Measurements from ENCODE around the gene MYL3.

The MYL3 gene

GRCh38 chr3:46881596-46882376 lies 18.5 kb upstream of the MYL3 start:
- no peak overlapping the region for H3K27ac ChIP-seq (ENCODE audit: low read length)
- peaks cover 24% of the 10 kb centered on the region for H3K27me3 ChIP-seq (ENCODE audit: low read depth, low read length)
- peak overlapping the region in 1 of 2 donors; percentile 72 for H3K4me3 ChIP-seq (ENCODE audit: low read depth in 1 of 2, low read length in 2 of 2)
- no peaks in the 10 kb centered on the region for H3K9me3 ChIP-seq (ENCODE audit: control insufficient read depth in 1 of 2, low read length in 2 of 2)
- H3K4me1 ChIP-seq (ENCODE audit: control insufficient read depth in 1 of 2, insufficient read depth in 2 of 2, low read length in 2 of 2) = peaks cover 0 to 11% of the 10 kb centered on the region in 2 donors
- H3K36me3 ChIP-seq (ENCODE audit: control insufficient read depth in 1 of 2, insufficient read depth in 2 of 2, low read length in 2 of 2) = no peaks in the 10 kb centered on the region

- H3K9me3 ChIP-seq (ENCODE audit: control insufficient read depth in 1 of 2, low read length in 2 of 2) = no peaks in the 10 kb centered on the region
- H3K4me1 ChIP-seq (ENCODE audit: control insufficient read depth in 1 of 2, insufficient read depth in 2 of 2, low read length in 2 of 2) = peaks cover 0 to 11% of the 10 kb centered on the region in 2 donors
- H3K4me3 ChIP-seq (ENCODE audit: low read depth in 1 of 2, low read length in 2 of 2) = peak overlapping the region in 1 of 2 donors; percentile 72
- H3K27me3 ChIP-seq (ENCODE audit: low read depth, low read length) = peaks cover 24% of the 10 kb centered on the region
- H3K36me3 ChIP-seq (ENCODE audit: control insufficient read depth in 1 of 2, insufficient read depth in 2 of 2, low read length in 2 of 2) = no peaks in the 10 kb centered on the region
- H3K27ac ChIP-seq (ENCODE audit: low read length) = no peak overlapping the region
These were observed 17.8 kb upstream of the MYL3 start for GRCh38 chr3:46880884-46881595.

- no peak overlapping the region for H3K4me3 ChIP-seq (ENCODE audit: low read depth in 1 of 2, low read length in 2 of 2)
- no peak overlapping the region for H3K27ac ChIP-seq (ENCODE audit: low read length)
- H3K4me1 ChIP-seq (ENCODE audit: control insufficient read depth in 1 of 2, insufficient read depth in 2 of 2, low read length in 2 of 2) = peaks cover 0 to 19% of the 10 kb centered on the region in 2 donors
- H3K9me3 ChIP-seq (ENCODE audit: control insufficient read depth in 1 of 2, low read length in 2 of 2) = no peaks in the 10 kb centered on the region
- H3K27me3 ChIP-seq (ENCODE audit: low read depth, low read length) = peaks cover 12% of the 10 kb centered on the region
- no peaks in the 10 kb centered on the region for H3K36me3 ChIP-seq (ENCODE audit: control insufficient read depth in 1 of 2, insufficient read depth in 2 of 2, low read length in 2 of 2)
These were observed 15.7 kb upstream of the MYL3 start for GRCh38 chr3:46878781-46879436.

- Histone ChIP-seq H3K4me3 (ENCODE audit: low read depth in 1 of 2, low read length in 2 of 2) (no peak within 1 kb of the TSS), H3K36me3 (ENCODE audit: control insufficient read depth in 1 of 2, insufficient read depth in 2 of 2, low read length in 2 of 2) (no peaks in the 10 kb centered on the region), H3K4me1 (ENCODE audit: control insufficient read depth in 1 of 2, insufficient read depth in 2 of 2, low read length in 2 of 2) (peaks cover 0 to 24% of the 10 kb centered on the region in 2 donors), H3K27ac (ENCODE audit: low read length) (no peak within 1 kb of the TSS), H3K27me3 (ENCODE audit: low read depth, low read length) (peaks cover 7% of the 10 kb centered on the region), H3K9me3 (ENCODE audit: control insufficient read depth in 1 of 2, low read length in 2 of 2) (no peaks in the 10 kb centered on the region)
These were observed 14.3 kb upstream of the MYL3 start, which contains the start of gene PTH1R for GRCh38 chr3:46877406-46878125. PTH1R (plus strand) TSS chr3:46877721; CDS start chr3:46883560, 5,839 bp downstream.

- Histone ChIP-seq H3K36me3 (ENCODE audit: control insufficient read depth in 1 of 2, insufficient read depth in 2 of 2, low read length in 2 of 2) (no peaks in the 10 kb centered on the region), H3K27ac (ENCODE audit: low read length) (no peak overlapping the region), H3K27me3 (ENCODE audit: low read depth, low read length) (peaks cover 7% of the 10 kb centered on the region), H3K4me3 (ENCODE audit: low read depth in 1 of 2, low read length in 2 of 2) (no peak overlapping the region), H3K9me3 (ENCODE audit: control insufficient read depth in 1 of 2, low read length in 2 of 2) (no peaks in the 10 kb centered on the region), H3K4me1 (ENCODE audit: control insufficient read depth in 1 of 2, insufficient read depth in 2 of 2, low read length in 2 of 2) (peaks cover 0 to 20% of the 10 kb centered on the region in 2 donors)
These were observed 13.4 kb upstream of the MYL3 start for GRCh38 chr3:46876313-46877300.

GRCh38 chr3:46875560-46875959 lies 12.3 kb upstream of the MYL3 start:
- Histone ChIP-seq H3K27me3 (ENCODE audit: low read depth, low read length) (peaks cover under 1% of the 10 kb centered on the region), H3K4me1 (ENCODE audit: control insufficient read depth in 1 of 2, insufficient read depth in 2 of 2, low read length in 2 of 2) (peaks cover 0 to 16% of the 10 kb centered on the region in 2 donors), H3K36me3 (ENCODE audit: control insufficient read depth in 1 of 2, insufficient read depth in 2 of 2, low read length in 2 of 2) (no peaks in the 10 kb centered on the region), H3K9me3 (ENCODE audit: control insufficient read depth in 1 of 2, low read length in 2 of 2) (no peaks in the 10 kb centered on the region), H3K27ac (ENCODE audit: low read length) (no peak overlapping the region), H3K4me3 (ENCODE audit: low read depth in 1 of 2, low read length in 2 of 2) (no peak overlapping the region)

GRCh38 chr3:46874430-46874829 lies 11.2 kb upstream of the MYL3 start:
- Histone ChIP-seq H3K9me3 (ENCODE audit: control insufficient read depth in 1 of 2, low read length in 2 of 2) (no peaks in the 10 kb centered on the region), H3K4me1 (ENCODE audit: control insufficient read depth in 1 of 2, insufficient read depth in 2 of 2, low read length in 2 of 2) (peaks cover 0 to 16% of the 10 kb centered on the region in 2 donors), H3K27me3 (ENCODE audit: low read depth, low read length) (no peaks in the 10 kb centered on the region), H3K4me3 (ENCODE audit: low read depth in 1 of 2, low read length in 2 of 2) (no peak overlapping the region), H3K36me3 (ENCODE audit: control insufficient read depth in 1 of 2, insufficient read depth in 2 of 2, low read length in 2 of 2) (no peaks in the 10 kb centered on the region), H3K27ac (ENCODE audit: low read length) (no peak overlapping the region)

- Histone ChIP-seq H3K27ac (ENCODE audit: low read length) (no peak overlapping the region), H3K4me1 (ENCODE audit: control insufficient read depth in 1 of 2, insufficient read depth in 2 of 2, low read length in 2 of 2) (peaks cover 0 to 16% of the 10 kb centered on the region in 2 donors)
These were observed 10.3 kb upstream of the MYL3 start for GRCh38 chr3:46873521-46873920.

GRCh38 chr3:46871222-46871621 lies 8.0 kb upstream of the MYL3 start:
- H3K27me3 ChIP-seq (ENCODE audit: low read depth, low read length) = no peaks in the 10 kb centered on the region
- no peaks in the 10 kb centered on the region for H3K36me3 ChIP-seq (ENCODE audit: control insufficient read depth in 1 of 2, insufficient read depth in 2 of 2, low read length in 2 of 2)
- H3K4me1 ChIP-seq (ENCODE audit: control insufficient read depth in 1 of 2, insufficient read depth in 2 of 2, low read length in 2 of 2) = peaks cover 5 to 30% of the 10 kb centered on the region in 2 donors
- no peak overlapping the region for H3K4me3 ChIP-seq (ENCODE audit: low read depth in 1 of 2, low read length in 2 of 2)
- no peaks in the 10 kb centered on the region for H3K9me3 ChIP-seq (ENCODE audit: control insufficient read depth in 1 of 2, low read length in 2 of 2)
- no peak overlapping the region for H3K27ac ChIP-seq (ENCODE audit: low read length)

More at GRCh38 chr3:46873521-46873920, 10.3 kb upstream of the MYL3 start:
- H3K9me3 ChIP-seq (ENCODE audit: control insufficient read depth in 1 of 2, low read length in 2 of 2) = no peaks in the 10 kb centered on the region
- H3K27me3 ChIP-seq (ENCODE audit: low read depth, low read length) = no peaks in the 10 kb centered on the region
- H3K36me3 ChIP-seq (ENCODE audit: control insufficient read depth in 1 of 2, insufficient read depth in 2 of 2, low read length in 2 of 2) = no peaks in the 10 kb centered on the region
- H3K4me3 ChIP-seq (ENCODE audit: low read depth in 1 of 2, low read length in 2 of 2) = no peak overlapping the region

GRCh38 chr3:46870651-46871050 lies 7.4 kb upstream of the MYL3 start:
- H3K9me3 ChIP-seq (ENCODE audit: control insufficient read depth in 1 of 2, low read length in 2 of 2) = no peaks in the 10 kb centered on the region
- H3K4me3 ChIP-seq (ENCODE audit: low read depth in 1 of 2, low read length in 2 of 2) = no peak overlapping the region
- peaks cover 5 to 30% of the 10 kb centered on the region in 2 donors for H3K4me1 ChIP-seq (ENCODE audit: control insufficient read depth in 1 of 2, insufficient read depth in 2 of 2, low read length in 2 of 2)
- no peaks in the 10 kb centered on the region for H3K36me3 ChIP-seq (ENCODE audit: control insufficient read depth in 1 of 2, insufficient read depth in 2 of 2, low read length in 2 of 2)
- H3K27me3 ChIP-seq (ENCODE audit: low read depth, low read length) = no peaks in the 10 kb centered on the region
- H3K27ac ChIP-seq (ENCODE audit: low read length) = no peak overlapping the region
